ENCODE results near the gene MYRFL. TPM values are rescaled to one million over a fixed set of nuclear protein-coding genes. Genes with fewer than 3 reads are reported as not detected.
A peak's percentile ranks its signal among the peaks of the same experiment; 100 is the strongest.

MYRFL gene
- total and polyA plus RNA-seq, 11 donors = 0.13 to 0.96 (median 0.44) TPM; not detected in 2

GRCh38 chr12:69932676-69933552 is 107.9 kb downstream of the MYRFL start:
- TF ChIP-seq POLR2A (IDR thresholded peaks at IDR 0.05) (no peak), CTCF (IDR thresholded peaks at IDR 0.05) (no peak)
- no peaks in the 10 kb centered on the region for H3K27me3 ChIP-seq
- intact Hi-C loops (cut with DNase I) = no loop called here
- ATAC-seq (no peak), DNase-seq (no peak)
- 77 to 82% (median 80%) methylated on average over 6 of the region's 6 CpGs for WGBS, 4 donors
- no peak overlapping the region for H3K27ac ChIP-seq
- H3K36me3 ChIP-seq = no peaks in the 10 kb centered on the region
- no peak overlapping the region for H3K4me3 ChIP-seq
- peaks cover 0 to 10% (median 0%) of the 10 kb centered on the region in 12 donors for H3K4me1 ChIP-seq
- no peaks in the 10 kb centered on the region for H3K9me3 ChIP-seq

DNA sequence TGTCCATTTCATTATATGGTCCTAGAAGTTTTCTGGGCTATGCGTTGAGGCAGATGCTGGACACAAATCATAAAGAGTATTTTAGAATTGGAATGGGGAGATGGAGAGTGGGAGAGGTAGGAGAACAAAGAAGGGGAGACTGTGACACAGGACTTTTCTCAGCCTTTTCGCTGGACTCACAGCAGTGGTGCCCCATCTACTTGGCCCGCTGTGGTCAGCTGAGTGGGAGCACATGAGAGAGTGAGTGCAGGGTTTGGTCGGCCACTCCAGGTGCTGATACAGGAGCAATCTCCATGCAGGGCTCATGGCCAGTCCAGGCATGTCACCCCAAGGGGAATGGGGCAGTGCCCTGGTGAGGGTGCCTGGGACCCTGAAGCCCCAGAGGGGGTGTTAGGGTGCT is 109.0 kb downstream of the MYRFL start:
- DNase-seq (no peak), ATAC-seq (no peak)
- Histone ChIP-seq H3K9me3 (no peaks in the 10 kb centered on the region), H3K27ac (no peak overlapping the region), H3K36me3 (no peaks in the 10 kb centered on the region), H3K27me3 (no peaks in the 10 kb centered on the region), H3K4me3 (no peak overlapping the region), H3K4me1 (peaks cover 0 to 10% (median 0%) of the 10 kb centered on the region in 12 donors)
- intact Hi-C loops (cut with DNase I) = no loop called here
- no peak for TF ChIP-seq POLR2A (IDR thresholded peaks at IDR 0.05)
- no peak for TF ChIP-seq CTCF (IDR thresholded peaks at IDR 0.05)
- 92 to 97% (median 95%) methylated on average over 4 of the region's 4 CpGs for WGBS, 4 donors

GRCh38 chr12:69935651-69936100 is 110.6 kb downstream of the MYRFL start:
- peaks cover 0 to 10% (median 0%) of the 10 kb centered on the region in 12 donors for H3K4me1 ChIP-seq
- no peaks in the 10 kb centered on the region for H3K27me3 ChIP-seq
- no peak overlapping the region for H3K4me3 ChIP-seq
- WGBS, 4 donors = 45 to 70% (median 60%) methylated on average over 5 of the region's 5 CpGs
- peak in 2 of 5 donors; percentile 26 for DNase-seq
- intact Hi-C loops (cut with DNase I) = no loop called here
- no peaks in the 10 kb centered on the region for H3K9me3 ChIP-seq
- peak in 2 of 4 donors; percentile 42 to 49 for ATAC-seq
- TF ChIP-seq CTCF (IDR thresholded peaks at IDR 0.05) = no peak
- TF ChIP-seq POLR2A (IDR thresholded peaks at IDR 0.05) = no peak
- no peaks in the 10 kb centered on the region for H3K36me3 ChIP-seq
- no peak overlapping the region for H3K27ac ChIP-seq

DNA sequence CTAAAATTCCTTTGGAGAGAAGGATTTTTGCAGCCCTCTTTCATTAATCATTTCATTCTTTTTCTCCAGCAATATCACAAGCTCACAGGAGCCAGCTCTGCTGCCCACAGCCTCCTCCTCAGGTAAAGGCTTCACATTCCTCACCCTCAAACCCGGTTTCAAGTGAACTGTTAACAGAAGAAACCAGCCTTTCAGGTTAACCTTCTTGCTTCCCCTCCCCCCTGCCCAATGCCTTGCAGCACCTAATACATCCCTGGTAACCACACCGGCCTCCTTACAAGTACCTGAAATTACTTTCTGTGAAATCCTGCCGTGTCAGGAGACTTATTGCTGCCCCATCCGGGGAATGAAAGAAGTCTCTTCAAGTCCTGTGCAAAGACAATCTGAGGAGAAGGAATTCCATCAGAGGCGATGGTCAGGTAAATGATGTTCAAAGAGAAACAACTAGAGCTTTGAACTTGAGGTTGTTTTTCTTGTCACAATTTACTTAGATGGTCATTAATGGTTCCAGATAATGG is 111.2 kb downstream of the MYRFL start:
- no peaks in the 10 kb centered on the region for H3K27me3 ChIP-seq
- peaks cover 0 to 10% (median 0%) of the 10 kb centered on the region in 12 donors for H3K4me1 ChIP-seq
- 66 to 71% (median 68%) methylated on average over 5 of the region's 5 CpGs for WGBS, 4 donors
- no peak overlapping the region for H3K27ac ChIP-seq
- TF ChIP-seq POLR2A (IDR thresholded peaks at IDR 0.05) (no peak), CTCF (IDR thresholded peaks at IDR 0.05) (no peak)
- no peaks in the 10 kb centered on the region for H3K9me3 ChIP-seq
- no peak overlapping the region for H3K4me3 ChIP-seq
- ATAC-seq (no peak), DNase-seq (no peak)
- no peaks in the 10 kb centered on the region for H3K36me3 ChIP-seq
- intact Hi-C loops (cut with DNase I) = no loop called here
